CD4-positive, alpha-beta T cell (primary cell): Measurements from ENCODE around the gene LPAR3. TPM values are rescaled to one million over a fixed set of nuclear protein-coding genes. Genes with fewer than 3 reads are reported as not detected.

Experiments
- ATAC-seq: fragments of 200-7000 bp; cut with Tn5 transposase; one replicate; pipeline ENCODE4 v1.10.0; 2022; ENCODE audit warnings: mild to moderate bottlenecking; ENCODE audit not compliant: poor library complexity
- CTCF ChIA-PET: fragments of 350-600 bp; sonication (Branson Sonifier 250); formaldehyde crosslinking; loops from one replicate; lab custom pipeline; 2021; ENCODE audit warnings: antibody characterized with exemption, inconsistent platforms; lab: Charles Lee
- POLR2A ChIA-PET: fragments of 350-600 bp; sonication (Branson Sonifier 250); formaldehyde crosslinking; loops from one replicate; lab custom pipeline; 2021; ENCODE audit warnings: antibody characterized with exemption, inconsistent platforms; lab: Charles Lee
- DNase-seq, 14 experiments: peaks; one replicate each; pipeline ENCODE4 v3.0.0-alpha.2; 2013 to 2020; ENCODE audit warnings: mixed read lengths in 2 of 14
- H3K27ac ChIP-seq, 2 donors: one replicate each; pipeline versions ENCODE4 v1.5.1 to v1.7.0; 2013; ENCODE audit warnings: low read length in 2 of 2, low read depth in 1 of 2, mild to moderate bottlenecking in 1 of 2
- H3K27me3 ChIP-seq, 2 experiments: 1 replicate in 1 of 2; 2 replicates in 1 of 2; pipeline versions ENCODE4 v1.6.1 to v1.7.0; 2013; ENCODE audit warnings: low read length in 2 of 2, control low read depth in 1 of 2, mild to moderate bottlenecking in 1 of 2, moderate library complexity in 1 of 2; ENCODE audit not compliant: insufficient read depth in 2 of 2, control insufficient read depth in 1 of 2
- H3K36me3 ChIP-seq: one replicate; pipeline ENCODE4 v1.6.1; 2013; ENCODE audit warnings: low read length, control low read depth; ENCODE audit not compliant: insufficient read depth
- H3K4me1 ChIP-seq: one replicate; pipeline ENCODE4 v1.6.1; 2013; ENCODE audit warnings: low read length, control low read depth; ENCODE audit not compliant: insufficient read depth
- H3K4me3 ChIP-seq: one replicate; pipeline ENCODE4 v1.5.1; 2013; ENCODE audit warnings: mild to moderate bottlenecking, low read length, moderate library complexity
- H3K9me3 ChIP-seq, 2 experiments: 1 replicate in 1 of 2; 2 replicates in 1 of 2; pipeline versions ENCODE4 v1.6.1 to v1.7.0; 2013; ENCODE audit warnings: low read length in 2 of 2, mild to moderate bottlenecking in 2 of 2, control low read depth in 1 of 2, moderate library complexity in 1 of 2; ENCODE audit not compliant: control insufficient read depth in 1 of 2, insufficient read depth in 1 of 2
- H3K27ac Mint-ChIP-seq: one replicate; pipeline ENCODE4 v1.8.0; 2020; ENCODE audit warnings: mixed read lengths
- H3K27me3 Mint-ChIP-seq: one replicate; pipeline ENCODE4 v1.8.0; 2021; ENCODE audit warnings: mixed read lengths
- H3K36me3 Mint-ChIP-seq: one replicate; pipeline ENCODE4 v1.8.0; 2021; ENCODE audit warnings: low read depth, mixed read lengths
- H3K4me1 Mint-ChIP-seq: one replicate; pipeline ENCODE4 v1.8.0; 2021; ENCODE audit warnings: low read depth, mixed read lengths
- H3K4me3 Mint-ChIP-seq: one replicate; pipeline ENCODE4 v1.8.0; 2020; ENCODE audit warnings: mild to moderate bottlenecking, mixed read lengths
- H3K9me3 Mint-ChIP-seq: one replicate; pipeline ENCODE4 v1.8.0; 2020; ENCODE audit warnings: mixed read lengths
- intact Hi-C, 2 experiments: fragments of 100-400 bp; cut with DNase I in 1 of 2; cut with micrococcal nuclease in 1 of 2; formaldehyde crosslinking; loops; one replicate each; pipeline versions ENCODE4 v1.15.1 to v1.9.0; 2023 to 2025; cut with DNase I, micrococcal nuclease
- total RNA-seq, 174 experiments: library from RNA in 2 of 174; stranded (reverse) in 2 of 174; gene quantifications; one replicate each; pipeline ENCODE4 v1.2.3 and lab custom pipeline; 2021 to 2026
- TF ChIP-seq, protein P1 (sequence below): fragments of 200-600 bp; IDR thresholded peaks from one replicate; pipeline ENCODE4 v1.8.0; 2022; ENCODE audit warnings: antibody characterized with exemption, mild to moderate bottlenecking

The LPAR3 gene
- total RNA-seq, 2 experiments from 2014 or later = 0.25 to 0.87 TPM

- peaks cover 20% of the 10 kb centered on the region for H3K4me1 ChIP-seq
- H3K4me1 Mint-ChIP-seq = peaks cover 32% of the 10 kb centered on the region
- H3K27me3 ChIP-seq = no peaks in the 10 kb centered on the region
- H3K36me3 ChIP-seq = no peaks in the 10 kb centered on the region
- H3K27me3 Mint-ChIP-seq = no peaks in the 10 kb centered on the region
- CTCF ChIA-PET = interaction anchor here (0.6 to 2.2 kb wide), 19 partner anchors 11 to 864 kb away, joined by 3 to 13 read pairs (median 4); partner anchors contain the start of gene PRKACB
- no peak overlapping the region for H3K27ac ChIP-seq
- H3K27ac Mint-ChIP-seq = no peak overlapping the region
- H3K4me3 Mint-ChIP-seq = peak overlapping the region; percentile 18
- no peak overlapping the region for H3K4me3 ChIP-seq
- ATAC-seq (no peak), DNase-seq (no peak)
- TF ChIP-seq, protein P1, sequence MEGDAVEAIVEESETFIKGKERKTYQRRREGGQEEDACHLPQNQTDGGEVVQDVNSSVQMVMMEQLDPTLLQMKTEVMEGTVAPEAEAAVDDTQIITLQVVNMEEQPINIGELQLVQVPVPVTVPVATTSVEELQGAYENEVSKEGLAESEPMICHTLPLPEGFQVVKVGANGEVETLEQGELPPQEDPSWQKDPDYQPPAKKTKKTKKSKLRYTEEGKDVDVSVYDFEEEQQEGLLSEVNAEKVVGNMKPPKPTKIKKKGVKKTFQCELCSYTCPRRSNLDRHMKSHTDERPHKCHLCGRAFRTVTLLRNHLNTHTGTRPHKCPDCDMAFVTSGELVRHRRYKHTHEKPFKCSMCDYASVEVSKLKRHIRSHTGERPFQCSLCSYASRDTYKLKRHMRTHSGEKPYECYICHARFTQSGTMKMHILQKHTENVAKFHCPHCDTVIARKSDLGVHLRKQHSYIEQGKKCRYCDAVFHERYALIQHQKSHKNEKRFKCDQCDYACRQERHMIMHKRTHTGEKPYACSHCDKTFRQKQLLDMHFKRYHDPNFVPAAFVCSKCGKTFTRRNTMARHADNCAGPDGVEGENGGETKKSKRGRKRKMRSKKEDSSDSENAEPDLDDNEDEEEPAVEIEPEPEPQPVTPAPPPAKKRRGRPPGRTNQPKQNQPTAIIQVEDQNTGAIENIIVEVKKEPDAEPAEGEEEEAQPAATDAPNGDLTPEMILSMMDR = no peak
- H3K9me3 Mint-ChIP-seq = no peaks in the 10 kb centered on the region
- H3K9me3 ChIP-seq = no peaks in the 10 kb centered on the region
- H3K36me3 Mint-ChIP-seq = no peaks in the 10 kb centered on the region
- POLR2A ChIA-PET = interaction anchor here (1.2 to 1.5 kb wide), 2 partner anchors 162 to 639 kb away, joined by 4 read pairs; partner anchors contain the start of gene PRKACB
- intact Hi-C loops = loop anchor here in 1 of 2 experiments (1.0 kb wide), 1 partner anchor 153 kb away; no protein-coding TSS in a partner anchor
Observed at GRCh38 chr1:84782881-84783280, 110.1 kb downstream of the LPAR3 start.

DNA sequence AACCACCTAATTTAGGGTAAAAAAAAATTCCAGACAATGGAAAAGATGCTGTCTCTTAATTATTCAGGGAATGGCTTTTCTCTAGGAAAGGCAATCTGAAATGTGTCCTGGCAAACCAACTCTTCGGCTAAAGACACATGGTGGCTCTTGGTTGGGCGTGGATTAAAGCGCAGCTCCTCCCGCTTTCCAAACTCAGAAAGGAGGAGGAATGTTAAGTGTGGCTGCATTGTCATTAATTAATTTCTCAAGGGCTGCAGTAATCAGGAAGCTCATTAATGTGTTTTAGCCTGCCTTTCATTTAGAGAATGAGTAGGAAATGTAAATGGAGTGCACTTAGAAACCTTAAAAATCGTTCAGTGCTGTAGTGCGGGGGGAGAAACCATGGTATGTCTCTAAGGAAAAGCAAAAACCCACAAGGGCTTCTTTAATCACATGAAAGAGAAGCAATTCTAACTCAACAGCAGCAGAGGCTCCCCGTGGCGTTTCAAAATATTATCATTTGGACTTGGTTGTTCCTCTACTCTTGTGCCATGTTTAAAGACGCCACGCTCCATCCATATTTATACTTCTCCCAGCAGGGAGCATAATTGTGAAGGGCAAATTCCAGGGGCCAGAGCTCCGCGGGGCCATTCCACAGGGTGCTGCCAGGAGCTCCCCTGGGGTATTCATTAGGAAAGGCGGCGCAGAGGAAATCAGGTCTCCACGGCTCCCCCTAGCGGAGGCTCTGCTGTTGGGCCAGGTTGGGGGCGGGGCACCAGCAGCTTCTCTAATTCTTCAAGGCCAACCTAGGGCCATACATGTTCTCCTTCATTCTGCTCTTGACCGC, 110.8 kb downstream of the LPAR3 start:
- no peaks in the 10 kb centered on the region for H3K27me3 ChIP-seq
- DNase-seq = peak; percentile 65 to 87 (median 76)
- H3K4me3 ChIP-seq = peak overlapping the region; percentile 36
- ChIA-PET CTCF (interaction anchor here (0.5 to 2.2 kb wide), 21 partner anchors 10 to 864 kb away, joined by 3 to 13 read pairs (median 4); partner anchors contain the start of gene PRKACB), POLR2A (interaction anchor here (1.2 to 1.5 kb wide), 2 partner anchors 163 to 638 kb away, joined by 4 read pairs; partner anchors contain the start of gene PRKACB)
- Mint-ChIP-seq H3K4me3 (peak overlapping the region; percentile 88), H3K4me1 (peaks cover 32% of the 10 kb centered on the region), H3K27ac (peak overlapping the region; percentile 50), H3K27me3 (no peaks in the 10 kb centered on the region), H3K36me3 (no peaks in the 10 kb centered on the region), H3K9me3 (no peaks in the 10 kb centered on the region)
- peak; percentile 93 for ATAC-seq
- H3K4me1 ChIP-seq = peaks cover 20% of the 10 kb centered on the region
- no peaks in the 10 kb centered on the region for H3K36me3 ChIP-seq
- no peaks in the 10 kb centered on the region for H3K9me3 ChIP-seq
- no peak overlapping the region for H3K27ac ChIP-seq
- intact Hi-C loops = loop anchor here in 1 of 2 experiments (1.0 kb wide), 1 partner anchor 154 kb away; no protein-coding TSS in a partner anchor
- TF ChIP-seq, protein P1 = peak; percentile 84

DNA sequence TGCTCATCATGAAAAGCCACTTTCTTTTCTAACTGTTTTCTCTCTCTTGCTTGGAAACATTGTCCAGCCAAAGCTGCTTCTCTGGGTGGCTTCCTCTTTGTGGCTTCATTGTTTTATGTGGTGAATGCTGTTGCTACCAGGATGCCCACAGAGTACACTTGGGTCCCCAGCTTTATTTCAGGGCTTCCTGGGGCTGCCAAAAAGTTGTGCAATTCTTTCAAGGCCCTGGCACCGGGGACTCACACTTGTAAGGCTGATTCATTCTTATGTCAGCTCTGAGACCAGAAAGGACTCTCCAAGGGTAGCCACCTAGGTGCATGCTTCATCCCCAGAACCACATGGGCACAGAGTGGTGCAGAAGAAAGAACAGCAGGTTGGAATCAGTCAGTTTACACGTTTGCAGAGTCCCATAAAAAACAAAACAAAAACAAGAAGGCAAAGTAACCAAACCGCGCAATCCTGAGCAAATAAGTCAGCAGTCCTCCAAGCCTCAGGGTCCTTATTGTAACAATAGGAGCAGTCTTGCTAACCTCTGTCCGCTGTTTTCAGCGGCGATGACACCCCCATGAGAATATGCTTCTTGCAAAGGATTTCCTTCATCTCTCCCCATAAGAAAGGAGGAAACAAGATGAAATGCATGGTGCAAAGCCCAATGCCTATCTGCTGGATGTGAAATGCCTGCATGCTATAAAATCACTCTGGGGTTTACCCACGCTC, 112.8 kb downstream of the LPAR3 start:
- CTCF ChIA-PET = interaction anchor here (1.5 to 1.7 kb wide), 2 partner anchors 155 to 156 kb away, joined by 4 read pairs; no protein-coding TSS in a partner anchor
- Mint-ChIP-seq H3K9me3 (no peaks in the 10 kb centered on the region), H3K27ac (no peak overlapping the region), H3K36me3 (no peaks in the 10 kb centered on the region), H3K27me3 (no peaks in the 10 kb centered on the region), H3K4me1 (peaks cover 32% of the 10 kb centered on the region), H3K4me3 (no peak overlapping the region)
- DNase-seq (peak in 3 of 14 experiments; percentile 11 to 37 (median 26)), ATAC-seq (no peak)
- intact Hi-C loops = no loop called here
- POLR2A ChIA-PET = interaction anchor here (0.6 kb wide), 1 partner anchor 66 kb away, joined by 3 read pairs; no protein-coding TSS in a partner anchor
- no peaks in the 10 kb centered on the region for H3K9me3 ChIP-seq
- TF ChIP-seq, protein P1 = no peak
- H3K4me1 ChIP-seq = peaks cover 20% of the 10 kb centered on the region
- H3K27ac ChIP-seq = no peak overlapping the region
- no peak overlapping the region for H3K4me3 ChIP-seq
- no peaks in the 10 kb centered on the region for H3K36me3 ChIP-seq
- H3K27me3 ChIP-seq = no peaks in the 10 kb centered on the region
